Epidermal melanocyte (primary cell): ENCODE data around the gene MAP1A.
"Not testable (repeated sequence)": the region's sequence is repeated elsewhere in the genome, so short reads cannot be mapped to it uniquely, and the experiment has no call there.

Experiments used
- DNase-seq: peaks from one replicate; pipeline ENCODE4 v3.0.0; 2011; ENCODE audit warnings: low spot score; ENCODE audit not compliant: insufficient read length

Gene MAP1A

GRCh38 chr15:43529141-43529540, 11.7 kb downstream of the MAP1A start:
- DNase-seq: no peak

GRCh38 chr15:43529587-43530345, 12.4 kb downstream of the MAP1A start:
- DNase-seq: no peak

GRCh38 chr15:43531018-43531670, 13.7 kb downstream of the MAP1A start:
- no peak for DNase-seq

GRCh38 chr15:43532826-43533225, 15.4 kb downstream of the MAP1A start:
- not testable (repeated sequence) for DNase-seq

- no peak for DNase-seq
Observed at GRCh38 chr15:43534897-43535296, 17.5 kb downstream of the MAP1A start.

- DNase-seq: no peak
Observed at GRCh38 chr15:43538091-43538490, 20.7 kb downstream of the MAP1A start.

- DNase-seq: no peak
Observed at GRCh38 chr15:43541785-43542184, 24.4 kb downstream of the MAP1A start.

GRCh38 chr15:43544266-43544665, 26.9 kb downstream of the MAP1A start:
- no peak for DNase-seq

GRCh38 chr15:43545426-43545825, 28.0 kb downstream of the MAP1A start:
- no peak for DNase-seq

GRCh38 chr15:43547539-43547938, 30.1 kb downstream of the MAP1A start:
- DNase-seq: no peak

GRCh38 chr15:43550527-43551363, 33.3 kb downstream of the MAP1A start:
- DNase-seq: no peak

- no peak for DNase-seq
Observed at GRCh38 chr15:43552256-43552655, 34.8 kb downstream of the MAP1A start.

- no peak for DNase-seq
Observed at GRCh38 chr15:43552986-43553385, 35.6 kb downstream of the MAP1A start.

- DNase-seq: not testable (repeated sequence)
Observed at GRCh38 chr15:43562753-43563152, 45.3 kb downstream of the MAP1A start.

- not testable (repeated sequence) for DNase-seq
Observed at GRCh38 chr15:43563793-43564192, 46.4 kb downstream of the MAP1A start.

GRCh38 chr15:43566615-43567014, 49.2 kb downstream of the MAP1A start:
- DNase-seq: not testable (repeated sequence)

- not testable (repeated sequence) for DNase-seq
Observed at GRCh38 chr15:43574607-43575006, 57.2 kb downstream of the MAP1A start.
